B cell (primary cell): ENCODE measurements around the gene PRDX2. TPM values are rescaled to one million over a fixed set of nuclear protein-coding genes. Genes with fewer than 3 reads are reported as not detected.

Experiments used
- ATAC-seq: fragments of 200-7000 bp; cut with Tn5 transposase; one replicate; pipeline ENCODE4 v1.10.0; 2021; ENCODE audit warnings: low read depth, mild to moderate bottlenecking, moderate number of reproducible peaks, moderate library complexity
- CTCF ChIA-PET: fragments of 350-600 bp; sonication (Branson Sonifier 250); formaldehyde crosslinking; loops from one replicate; lab custom pipeline; 2021; ENCODE audit warnings: antibody characterized with exemption, inconsistent platforms; lab: Charles Lee
- POLR2A ChIA-PET: fragments of 350-600 bp; sonication (Branson Sonifier 250); formaldehyde crosslinking; loops from one replicate; lab custom pipeline; 2021; ENCODE audit warnings: antibody characterized with exemption; lab: Charles Lee
- DNase-seq: peaks from one replicate; pipeline ENCODE4 v3.0.0; 2013
- H2AFZ ChIP-seq: 2 replicates; pipeline ENCODE4 v1.6.1; 2012; ENCODE audit warnings: mild to moderate bottlenecking, low read depth, low read length; ENCODE audit not compliant: insufficient read depth, poor library complexity, severe bottlenecking
- H3K27ac ChIP-seq, 2 donors: 1 replicate in 1 of 2; 2 replicates in 1 of 2; pipeline ENCODE4 v1.5.1; 2012 to 2013; ENCODE audit warnings: low read length in 2 of 2, mild to moderate bottlenecking in 2 of 2, moderate library complexity in 1 of 2
- H3K27me3 ChIP-seq, 4 experiments: fragments of 200-600 bp in 1 of 4; sonication (generic) in 1 of 4; replicated peaks in 1 of 4; 1 replicate in 2 of 4; 2 replicates in 2 of 4; pipeline versions ENCODE4 v1.6.1 to v1.7.0; 2013 to 2016; ENCODE audit warnings: low read length in 3 of 4, mild to moderate bottlenecking in 2 of 4, mixed read lengths in 1 of 4, moderate library complexity in 1 of 4; ENCODE audit not compliant: insufficient read depth in 4 of 4, control insufficient read depth in 3 of 4; ENCODE audit errors: control extremely low read depth in 1 of 4
- H3K36me3 ChIP-seq, 2 experiments: replicated peaks in 1 of 2; 1 replicate in 1 of 2; 2 replicates in 1 of 2; pipeline versions ENCODE4 v1.6.1 to v1.7.1; 2013; ENCODE audit warnings: low read length in 1 of 2; ENCODE audit not compliant: insufficient read depth in 2 of 2, control insufficient read depth in 1 of 2; ENCODE audit errors: control extremely low read depth in 1 of 2, extremely low read depth in 1 of 2
- H3K4me1 ChIP-seq, 2 donors: fragments of 200-600 bp in 1 of 2; sonication (generic) in 1 of 2; 1 replicate in 1 of 2; 2 replicates in 1 of 2; pipeline versions ENCODE4 v1.5.1 to v1.6.1; 2013 to 2017; ENCODE audit warnings: low read length in 2 of 2; ENCODE audit not compliant: control insufficient read depth in 2 of 2, insufficient read depth in 2 of 2
- H3K4me2 ChIP-seq: replicated peaks from 2 replicates; pipeline ENCODE3; 2012; ENCODE audit warnings: mild to moderate bottlenecking, low read depth, low read length; ENCODE audit not compliant: poor library complexity, severe bottlenecking
- H3K4me3 ChIP-seq, 5 experiments: fragments of 200-600 bp in 1 of 5; sonication (generic) in 1 of 5; 1 replicate in 3 of 5; 2 replicates in 2 of 5; pipeline versions ENCODE4 v1.5.1 to v1.7.0; 2011 to 2016; ENCODE audit warnings: low read length in 4 of 5, mild to moderate bottlenecking in 4 of 5, low read depth in 2 of 5, control low read depth in 1 of 5, moderate library complexity in 1 of 5; ENCODE audit not compliant: insufficient read depth in 1 of 5; ENCODE audit errors: control extremely low read depth in 1 of 5, extremely low read depth in 1 of 5
- H3K79me2 ChIP-seq: fragments of 200-600 bp; sonication (generic); one replicate; pipeline ENCODE4 v1.6.0; 2016; ENCODE audit warnings: low read length; ENCODE audit not compliant: control insufficient read depth, insufficient read depth
- H3K9ac ChIP-seq: fragments of 200-600 bp; sonication (generic); 2 replicates; pipeline ENCODE4 v1.6.1; 2017; ENCODE audit warnings: mild to moderate bottlenecking, low read length, moderate library complexity
- H3K9me3 ChIP-seq, 3 donors: one replicate each; pipeline versions ENCODE4 v1.6.1 to v1.7.1; 2013; ENCODE audit warnings: low read length in 2 of 3; ENCODE audit not compliant: control insufficient read depth in 2 of 3, insufficient read depth in 1 of 3; ENCODE audit errors: control extremely low read depth in 1 of 3
- H4K20me1 ChIP-seq: 2 replicates; pipeline ENCODE4 v1.6.0; 2012; ENCODE audit warnings: mild to moderate bottlenecking, low read length; ENCODE audit not compliant: insufficient read depth, control insufficient read depth, poor library complexity, severe bottlenecking
- H3K27ac Mint-ChIP-seq: one replicate; pipeline ENCODE4 v1.8.0; 2021; ENCODE audit warnings: mixed read lengths
- H3K27me3 Mint-ChIP-seq: one replicate; pipeline ENCODE4 v1.8.0; 2021; ENCODE audit warnings: mixed read lengths
- H3K4me1 Mint-ChIP-seq: one replicate; pipeline ENCODE4 v1.8.0; 2021; ENCODE audit warnings: mixed read lengths
- H3K4me3 Mint-ChIP-seq: one replicate; pipeline ENCODE4 v1.8.0; 2021; ENCODE audit warnings: mixed read lengths
- H3K9me3 Mint-ChIP-seq: one replicate; pipeline ENCODE4 v1.8.0; 2022; ENCODE audit warnings: mixed read lengths; ENCODE audit not compliant: insufficient read depth
- CTCF ChIP-seq: fragments of 200-600 bp; IDR thresholded peaks from one replicate; pipeline ENCODE4 v1.8.0; 2022; ENCODE audit warnings: antibody characterized with exemption, mild to moderate bottlenecking
- EZH2 ChIP-seq: IDR thresholded peaks from 2 replicates; pipeline ENCODE4 v1.6.1; 2012; ENCODE audit warnings: borderline replicate concordance, low read depth, mild to moderate bottlenecking, moderate library complexity, low read length; ENCODE audit not compliant: insufficient read depth, poor library complexity, severe bottlenecking
- WGBS: methylation state at CpG from one replicate; pipeline ENCODE4 v1.1.5; 2013; ENCODE audit warnings: missing lambda C conversion rate; ENCODE audit not compliant: insufficient coverage; 5-methylcytosine and 5-hydroxymethylcytosine counted together
- intact Hi-C: fragments of 100-400 bp; cut with micrococcal nuclease; formaldehyde crosslinking; loops from one replicate; pipeline ENCODE4 v1.10.0; 2022
- polyA plus RNA-seq: library from polyadenylated mRNA; depleted of rRNA; stranded (reverse); fragments of >200 nt; gene quantifications from 2 replicates; pipeline ENCODE4 v1.2.3, GENCODE V29; 2012
- total RNA-seq, 2 donors: library from RNA; stranded (reverse); fragments of 120-200 nt in 1 of 2; gene quantifications; 1 replicate in 1 of 2; 2 replicates in 1 of 2; pipeline versions ENCODE4 v1.2.3 to v1.2.4, GENCODE V29; 2013 to 2022

PRDX2 gene
- total and polyA plus RNA-seq, 2 donors (not counting 1 experiment from before 2014, with no cell fraction given) = 45.5 to 66.1 TPM

- ChIA-PET CTCF (interaction anchor here (0.7 to 17.9 kb wide), 10 partner anchors 9 to 119 kb away, joined by 3 to 1147 read pairs (median 12); partner anchors contain the start of genes DHPS, HOOK2 and RNASEH2A), POLR2A (interaction anchor here (0.7 to 6.8 kb wide), 5 partner anchors 9 to 94 kb away, joined by 4 to 233 read pairs (median 9); partner anchors contain the start of genes GCDH, HOOK2 and RNASEH2A)
- peaks cover 25% of the 10 kb centered on the region for H3K79me2 ChIP-seq
- no peaks in the 10 kb centered on the region for H3K9me3 Mint-ChIP-seq
- H3K4me3 ChIP-seq = no peak overlapping the region
- ATAC-seq = no peak
- H4K20me1 ChIP-seq = peaks cover 10% of the 10 kb centered on the region
- H3K4me1 ChIP-seq = peaks cover 35 to 45% of the 10 kb centered on the region in 2 donors
- no peak overlapping the region for H3K27ac ChIP-seq
- intact Hi-C loops = loop anchor here (2.0 kb wide), 1 partner anchor 50 kb away; no protein-coding TSS in a partner anchor
- H3K4me3 Mint-ChIP-seq = no peak overlapping the region
- peaks cover under 1% of the 10 kb centered on the region for H3K27me3 Mint-ChIP-seq
- H3K36me3 ChIP-seq = peaks cover 0 to 7% of the 10 kb centered on the region in 2 experiments
- no peaks in the 10 kb centered on the region for H3K9me3 ChIP-seq
- DNase-seq = no peak
- peaks cover 33% of the 10 kb centered on the region for H3K4me1 Mint-ChIP-seq
- no peak overlapping the region for H3K27ac Mint-ChIP-seq
- 99% methylated on average over 4 of the region's 6 CpGs for WGBS
- H2AFZ ChIP-seq = no peak overlapping the region
- no peak overlapping the region for H3K9ac ChIP-seq
- H3K27me3 ChIP-seq = no peaks in the 10 kb centered on the region
- no peak overlapping the region for H3K4me2 ChIP-seq
- no peak for TF ChIP-seq CTCF
- TF ChIP-seq EZH2 = no peak
Measured at GRCh38 chr19:12797141-12797587, 4.4 kb downstream of the PRDX2 start.
